Measurements from ENCODE around the gene ADAM12.

The ADAM12 gene

GRCh38 chr10:126124668-126125349 lies 263.5 kb downstream of the ADAM12 start:
- H3K4me3 ChIP-seq (ENCODE audit: low read depth, low read length): no peak overlapping the region
- no peak for TF ChIP-seq CTCF (IDR thresholded peaks at IDR 0.05; ENCODE audit: low read depth, low read length)

GRCh38 chr10:126124046-126124445 lies 264.2 kb downstream of the ADAM12 start:
- no peak for TF ChIP-seq CTCF (IDR thresholded peaks at IDR 0.05; ENCODE audit: low read depth, low read length)
- H3K4me3 ChIP-seq (ENCODE audit: low read depth, low read length): no peak overlapping the region

- no peak overlapping the region for H3K4me3 ChIP-seq (ENCODE audit: low read depth, low read length)
- no peak for TF ChIP-seq CTCF (IDR thresholded peaks at IDR 0.05; ENCODE audit: low read depth, low read length)
These were observed 264.8 kb downstream of the ADAM12 start for GRCh38 chr10:126123466-126123865.

GRCh38 chr10:126122881-126123280 lies 265.4 kb downstream of the ADAM12 start:
- no peak overlapping the region for H3K4me3 ChIP-seq (ENCODE audit: low read depth, low read length)
- TF ChIP-seq CTCF (IDR thresholded peaks at IDR 0.05; ENCODE audit: low read depth, low read length): no peak

GRCh38 chr10:126119599-126119998 lies 268.7 kb downstream of the ADAM12 start:
- TF ChIP-seq CTCF (IDR thresholded peaks at IDR 0.05; ENCODE audit: low read depth, low read length): no peak
- no peak overlapping the region for H3K4me3 ChIP-seq (ENCODE audit: low read depth, low read length)

GRCh38 chr10:126118476-126118875 lies 269.8 kb downstream of the ADAM12 start:
- TF ChIP-seq CTCF (IDR thresholded peaks at IDR 0.05; ENCODE audit: low read depth, low read length): no peak
- no peak overlapping the region for H3K4me3 ChIP-seq (ENCODE audit: low read depth, low read length)

GRCh38 chr10:126117196-126117595 lies 271.1 kb downstream of the ADAM12 start:
- TF ChIP-seq CTCF (IDR thresholded peaks at IDR 0.05; ENCODE audit: low read depth, low read length): no peak
- H3K4me3 ChIP-seq (ENCODE audit: low read depth, low read length): no peak overlapping the region
